RPMI7951 (cell line): ENCODE results near the gene MORN2. TPM values are rescaled to one million over a fixed set of nuclear protein-coding genes. Genes with fewer than 3 reads are reported as not detected.

ENCODE experiments used
- DNase-seq: peaks from one replicate; pipeline ENCODE4 v3.0.0-alpha.2; 2012; ENCODE audit warnings: low read depth
- total RNA-seq: library from RNA; depleted of rRNA; stranded (reverse); fragments of >200 nt; shearing (Covaris generic); gene quantifications from 2 replicates; pipeline ENCODE4 v1.2.3, GENCODE V29; 2014; rRNA removed

MORN2 gene
- total RNA-seq, 1 experiment from 2014 or later, result 72.8 TPM

- no peak for DNase-seq
Observed at GRCh38 chr2:38889575-38889974, 13.8 kb downstream of the MORN2 start, which contains the start of gene ARHGEF33. TSS of gene ARHGEF33 (plus strand) at chr2:38889875. CDS start at chr2:38919448, 29,573 bp downstream.

DNA sequence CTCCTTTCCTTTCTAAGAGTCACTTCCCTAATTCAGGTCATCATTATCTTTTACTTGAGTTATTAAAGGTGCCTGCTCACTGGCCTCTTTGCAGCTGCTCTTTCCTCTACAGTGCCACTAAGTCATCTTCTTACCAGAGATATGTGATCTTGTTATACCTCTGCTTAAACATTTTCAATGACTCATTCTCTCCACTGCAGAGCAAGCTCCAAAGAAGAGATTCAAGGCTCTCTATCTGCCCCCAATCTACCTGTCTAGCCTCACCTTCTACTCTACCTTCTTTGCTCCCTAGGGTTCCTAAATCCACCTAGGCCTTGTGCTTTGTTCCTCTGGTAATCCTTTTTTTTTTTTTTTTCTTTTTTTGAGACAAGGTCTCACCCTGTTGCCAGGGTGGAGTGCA is 17.0 kb downstream of the MORN2 start:
- DNase-seq, result no peak

DNA sequence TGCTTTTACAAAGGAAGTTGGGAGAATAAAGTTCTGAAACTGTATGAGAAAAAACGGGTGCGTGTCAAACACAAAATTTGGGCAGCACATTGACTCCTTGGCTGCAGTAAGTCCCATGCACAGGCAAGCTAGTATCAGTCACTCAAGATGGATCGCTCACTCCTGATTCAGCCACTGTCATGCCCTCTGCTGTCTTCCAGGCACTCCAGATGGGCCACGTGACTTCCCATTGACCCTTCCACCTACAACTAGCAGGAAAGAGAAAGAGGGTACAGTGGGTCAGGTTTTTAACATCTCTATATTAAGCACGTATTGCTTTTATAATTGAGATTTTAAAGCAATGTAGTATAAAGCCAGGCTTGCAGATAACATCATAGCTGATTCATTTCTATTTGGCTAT is 22.5 kb downstream of the MORN2 start:
- no peak for DNase-seq

DNA sequence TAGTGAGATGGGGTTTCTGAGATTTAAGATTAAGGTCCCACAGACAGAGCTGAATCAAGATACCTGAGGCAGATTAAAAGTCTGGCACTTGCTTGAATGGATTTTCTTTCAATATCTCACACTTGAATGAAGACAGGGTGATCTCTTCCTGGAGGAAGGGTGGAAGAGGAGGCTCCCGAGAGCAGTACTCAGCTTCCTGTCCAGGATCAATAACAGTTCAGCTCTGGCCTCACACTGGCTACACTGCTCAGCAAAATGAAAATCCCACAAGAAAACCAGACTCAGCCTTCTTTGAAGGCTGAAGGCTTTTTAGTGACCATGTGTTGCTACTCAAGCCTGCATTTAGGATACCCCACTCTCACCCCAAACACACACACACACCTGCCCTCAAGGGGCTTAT is 24.9 kb downstream of the MORN2 start:
- DNase-seq, result no peak

DNA sequence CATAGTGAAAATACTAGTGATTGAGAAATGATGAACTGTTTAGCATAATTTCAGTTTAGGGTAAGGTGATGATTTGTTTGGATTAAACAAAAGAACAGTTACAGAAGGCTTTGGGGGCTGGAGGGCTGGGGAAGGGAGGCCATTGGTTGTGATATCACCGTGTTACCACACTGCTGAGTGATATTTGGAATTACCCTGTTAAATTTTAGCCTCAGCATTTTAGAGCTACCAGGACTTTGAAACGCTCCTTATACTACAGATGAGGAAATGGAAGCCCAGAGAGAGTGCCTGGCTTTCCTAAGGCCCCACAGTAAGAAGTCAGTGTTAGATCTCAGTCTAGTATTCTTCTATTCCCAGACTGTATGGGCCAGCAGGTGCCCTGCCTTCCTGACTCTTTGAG is 29.5 kb downstream of the MORN2 start:
- DNase-seq, result no peak

DNA sequence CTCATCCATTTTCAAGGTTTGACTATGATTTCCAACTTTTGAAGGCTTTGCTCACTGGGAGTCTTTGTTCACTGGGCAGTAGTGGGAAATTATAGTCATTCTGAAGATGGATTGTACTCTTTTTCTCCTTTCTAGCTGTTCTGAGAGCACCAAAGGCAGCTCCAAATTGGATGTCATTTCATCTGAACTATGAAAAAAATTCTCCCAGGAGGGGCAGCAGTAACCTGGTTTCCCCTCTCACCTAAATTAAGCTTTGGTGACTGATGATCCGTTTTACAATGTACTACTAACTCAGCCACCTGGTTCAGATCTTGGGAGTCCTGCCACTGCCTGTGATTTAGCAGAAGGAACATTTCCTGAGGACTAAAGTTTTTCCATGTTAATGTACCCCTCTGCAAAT is 31.5 kb downstream of the MORN2 start:
- DNase-seq, result no peak

DNA sequence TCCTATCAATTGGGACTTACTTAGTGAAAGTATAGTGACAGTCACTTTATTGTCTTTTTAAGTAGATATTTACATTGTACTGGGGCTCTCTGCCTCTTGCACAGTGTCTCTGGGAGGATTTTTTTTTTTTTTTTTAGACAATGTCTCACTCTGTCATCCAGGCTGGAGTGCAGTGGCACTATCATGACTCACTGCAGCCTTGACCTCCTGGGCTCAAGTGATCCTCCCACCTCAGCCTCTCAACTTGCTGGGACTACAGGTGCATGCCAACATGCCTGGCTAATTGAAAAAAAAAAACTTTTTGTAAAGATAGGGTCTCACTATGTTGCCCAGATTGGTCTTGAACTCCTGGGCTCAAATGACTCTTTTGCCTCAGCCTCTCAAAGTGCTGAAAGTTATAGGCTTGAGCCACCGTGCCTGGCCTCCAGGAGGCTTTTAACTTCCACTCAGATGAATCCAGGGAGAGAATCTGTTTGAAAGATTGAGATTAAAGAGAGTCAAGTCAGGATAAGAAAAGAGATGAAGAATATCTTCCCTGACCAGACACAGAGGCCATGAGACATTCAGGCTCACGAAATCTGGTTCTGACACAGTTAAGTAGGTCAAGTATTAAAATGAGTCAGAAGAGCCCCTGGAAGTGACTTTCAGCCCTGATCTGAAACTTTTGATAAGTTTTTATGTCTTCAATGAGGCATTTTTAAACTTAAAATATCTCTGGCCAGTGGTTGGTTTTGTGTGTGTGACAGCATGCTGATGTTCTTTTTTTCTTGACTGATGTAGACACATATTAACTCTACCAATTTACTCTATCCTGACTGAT is 32.2 kb downstream of the MORN2 start:
- DNase-seq, result no peak

DNA sequence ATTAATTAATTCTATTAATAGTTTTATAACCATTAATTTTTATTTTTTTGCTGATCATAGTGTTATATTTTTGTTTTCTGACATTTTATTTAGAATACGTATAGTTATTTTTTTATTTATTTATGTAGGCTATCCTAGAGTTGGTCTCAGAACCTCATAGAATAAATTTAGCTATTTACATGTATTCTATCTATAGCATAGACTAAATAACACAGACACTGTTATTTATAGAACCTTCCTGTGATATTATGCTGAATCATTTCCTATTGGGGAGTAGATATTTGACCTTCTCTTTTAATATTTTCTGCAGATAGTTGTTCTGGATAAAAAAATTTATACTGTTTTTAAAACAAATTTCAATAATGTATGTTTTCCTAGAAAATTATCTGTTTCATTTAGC is 34.1 kb downstream of the MORN2 start:
- no peak for DNase-seq

GRCh38 chr2:38911191-38911590 is 35.4 kb downstream of the MORN2 start:
- no peak for DNase-seq

GRCh38 chr2:38912619-38913018 is 36.8 kb downstream of the MORN2 start:
- no peak for DNase-seq

GRCh38 chr2:38922389-38922788 is 46.6 kb downstream of the MORN2 start:
- DNase-seq, result no peak

DNA sequence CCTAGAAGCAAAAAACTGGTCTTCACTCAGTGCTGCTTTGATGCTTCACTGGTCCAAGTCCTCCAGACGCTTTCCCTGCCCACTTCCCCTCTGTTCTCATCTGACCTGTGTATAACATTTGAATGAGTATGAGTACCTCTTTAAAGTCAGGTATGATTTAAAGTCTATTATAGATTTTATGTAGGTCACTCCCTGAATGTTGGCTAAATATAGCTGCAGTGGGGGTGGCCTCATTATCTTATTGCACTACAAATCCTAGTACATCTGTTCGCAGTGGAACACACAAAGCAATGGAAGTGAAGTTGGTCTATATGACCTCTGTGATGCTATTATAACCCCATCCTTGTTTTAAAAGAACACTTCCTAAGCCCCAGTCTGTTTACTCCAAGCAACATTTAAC is 47.1 kb downstream of the MORN2 start:
- no peak for DNase-seq

- DNase-seq, result no peak
Observed at GRCh38 chr2:38925982-38926381, 50.2 kb downstream of the MORN2 start.

DNA sequence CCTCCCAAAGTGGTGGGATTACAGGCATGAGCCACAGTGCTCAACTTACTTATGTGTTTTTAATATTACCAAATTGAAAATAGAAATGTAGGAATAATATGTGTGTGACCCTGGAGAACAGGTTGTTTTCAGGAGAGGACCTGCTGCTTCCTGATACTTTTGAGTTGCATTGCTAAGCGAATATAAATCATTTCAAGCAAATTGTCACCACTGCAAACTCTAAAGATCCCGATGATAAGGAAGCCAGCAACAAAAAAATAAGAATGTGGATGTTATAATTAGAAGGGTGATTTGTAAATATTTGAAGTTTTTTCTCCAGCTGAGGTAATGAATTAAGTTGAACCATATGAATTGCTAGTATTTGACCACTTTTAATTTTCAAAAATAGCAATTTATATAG is 54.8 kb downstream of the MORN2 start:
- DNase-seq, result no peak

Other genes with a start within 250 kb of the MORN2 start
- gene GALM, start 209.9 kb upstream of the MORN2 start, total RNA-seq, result 47.0 and 48.5 TPM in 2 replicates
- gene SRSF7, start 124.6 kb upstream of the MORN2 start, total RNA-seq, result 219 and 249 TPM in 2 replicates
- 27.0 and 38.7 TPM in 2 replicates for gene GEMIN6, start 97.8 kb upstream of the MORN2 start, total RNA-seq
- gene DHX57, start within 50 bp of the MORN2 start, total RNA-seq, result 13.5 and 17.3 TPM in 2 replicates
- 0.24 and 0.59 TPM in 2 replicates for gene ARHGEF33, start 13.9 kb downstream of the MORN2 start, total RNA-seq
- gene SOS1, start 245.1 kb downstream of the MORN2 start, total RNA-seq, result 11.9 and 17.8 TPM in 2 replicates